IPS DF 6.9 (cell line): Measurements from ENCODE around the gene FAM177B.
"Not testable (repeated sequence)": the region's sequence is repeated elsewhere in the genome, so short reads cannot be mapped to it uniquely, and the experiment has no call there.

Experiments
- DNase-seq: peaks from one replicate; pipeline ENCODE4 v3.0.0-alpha.2; 2013; ENCODE audit warnings: low read depth, low spot score
- H3K27ac ChIP-seq: one replicate; pipeline ENCODE4 v1.5.1; 2013; ENCODE audit warnings: low read length, control low read depth
- H3K27me3 ChIP-seq: 2 replicates; pipeline ENCODE4 v1.6.1; 2013; ENCODE audit warnings: mild to moderate bottlenecking, low read length; ENCODE audit not compliant: control insufficient read depth, insufficient read depth
- H3K36me3 ChIP-seq: 2 replicates; pipeline ENCODE4 v1.6.1; 2013; ENCODE audit warnings: low read length; ENCODE audit not compliant: control insufficient read depth, insufficient read depth
- H3K4me1 ChIP-seq: 2 replicates; pipeline ENCODE4 v1.6.1; 2013; ENCODE audit warnings: low read length; ENCODE audit not compliant: control insufficient read depth, insufficient read depth
- H3K4me3 ChIP-seq: 2 replicates; pipeline ENCODE4 v1.5.1; 2013; ENCODE audit warnings: mild to moderate bottlenecking, low read length
- H3K9me3 ChIP-seq: 2 replicates; pipeline ENCODE4 v1.6.1; 2013; ENCODE audit warnings: low read length, inconsistent platforms; ENCODE audit not compliant: control insufficient read depth, insufficient read depth
- WGBS: extraction: QIAGEN DNeasy Blood & Tissue Kit; methylation state at CpG from one replicate; pipeline ENCODE4 v1.1.7; 2013; ENCODE audit warnings: mixed read lengths, missing lambda C conversion rate; ENCODE audit not compliant: insufficient read length, insufficient coverage; 5-methylcytosine and 5-hydroxymethylcytosine counted together

The FAM177B gene

DNA sequence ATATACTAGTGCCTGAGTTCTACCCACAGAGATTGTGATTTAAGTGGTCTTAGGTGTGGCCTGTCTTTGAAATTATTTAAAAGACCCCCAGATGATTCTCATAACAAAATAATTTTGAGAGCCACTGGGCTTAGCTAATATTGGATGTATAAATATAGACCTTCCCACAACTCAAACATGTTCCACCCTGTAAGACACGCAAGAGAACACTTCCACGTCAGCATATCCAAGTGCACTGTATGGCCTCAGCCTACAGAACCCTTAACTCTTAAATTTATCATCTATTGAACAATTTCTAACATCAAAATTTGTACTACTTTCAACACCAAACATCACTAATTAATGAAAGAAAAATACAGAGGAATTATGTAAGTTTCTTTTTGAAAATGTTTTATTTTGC lies 2.5 kb downstream of the FAM177B start:
- no peak for DNase-seq
- WGBS, result no CpG with 5 or more reads among the region's 2 CpGs
- Histone ChIP-seq H3K27me3 (no peaks in the 10 kb centered on the region), H3K4me3 (no peak overlapping the region), H3K4me1 (peaks cover 2% of the 10 kb centered on the region), H3K36me3 (no peaks in the 10 kb centered on the region), H3K9me3 (no peaks in the 10 kb centered on the region), H3K27ac (no peak overlapping the region)

DNA sequence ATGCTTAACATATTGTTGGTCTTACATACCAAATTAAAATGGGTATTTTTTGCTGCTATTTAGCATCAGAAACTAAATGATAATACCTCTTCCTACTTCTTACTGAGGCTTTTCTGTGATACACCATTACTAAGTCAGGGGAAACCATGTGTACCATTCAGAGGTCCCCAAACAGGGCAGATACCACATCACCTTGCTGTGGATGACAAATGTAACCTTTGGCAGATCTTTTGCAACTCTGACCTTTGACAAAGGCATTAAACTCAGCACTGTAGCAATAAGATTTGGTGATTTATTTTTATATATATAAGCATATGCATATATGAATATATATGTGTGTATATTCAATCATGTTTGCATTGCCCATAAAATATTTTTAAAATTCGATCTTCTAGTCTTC lies 2.9 kb downstream of the FAM177B start:
- Histone ChIP-seq H3K9me3 (no peaks in the 10 kb centered on the region), H3K27ac (no peak overlapping the region), H3K27me3 (no peaks in the 10 kb centered on the region), H3K4me1 (peaks cover 2% of the 10 kb centered on the region), H3K4me3 (no peak overlapping the region), H3K36me3 (no peaks in the 10 kb centered on the region)
- DNase-seq, result no peak
- WGBS, result no CpG with 5 or more reads among the region's 1 CpG

DNA sequence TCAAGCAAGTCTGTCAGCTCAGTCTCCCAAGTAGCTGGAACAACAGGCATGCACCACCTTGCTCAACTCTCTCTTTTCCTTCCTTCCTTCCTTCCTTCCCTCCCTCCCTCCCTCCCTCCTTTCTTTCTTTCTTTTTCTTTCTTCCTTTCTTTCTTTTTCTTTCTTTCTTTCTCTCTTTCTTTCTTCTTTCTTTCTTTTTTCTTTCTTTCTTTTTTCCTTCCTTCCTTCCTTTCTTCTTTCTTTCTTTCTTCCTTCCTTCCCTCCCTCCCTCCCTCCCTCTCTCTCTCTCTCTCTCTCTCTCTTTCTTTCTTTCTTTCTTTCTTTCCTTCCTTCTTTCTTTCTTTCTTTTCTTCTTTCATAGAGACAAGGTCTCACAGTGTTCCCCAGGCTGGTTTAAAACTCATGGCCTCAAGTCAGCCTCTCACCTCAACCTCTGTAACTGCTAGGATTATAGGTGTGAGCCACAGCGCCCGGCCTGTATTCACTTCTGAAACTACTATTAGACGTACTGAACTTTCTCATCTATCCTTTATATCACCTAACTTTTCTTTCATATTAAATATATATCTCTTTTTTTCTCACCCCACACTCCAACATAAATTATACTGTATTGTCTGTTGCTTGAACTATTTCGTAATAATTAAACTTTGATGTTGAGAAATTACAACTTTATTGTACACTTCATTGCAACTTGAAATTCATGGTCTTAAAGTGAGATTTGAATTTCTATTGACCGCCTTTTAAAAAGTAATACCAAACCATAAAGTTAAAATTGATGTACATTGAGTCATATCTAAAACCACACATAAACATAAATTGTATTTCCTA lies 4.8 kb downstream of the FAM177B start:
- not testable (repeated sequence) for H3K4me3 ChIP-seq, H3K27ac ChIP-seq, DNase-seq, H3K36me3 ChIP-seq, H3K4me1 ChIP-seq, H3K27me3 ChIP-seq, H3K9me3 ChIP-seq
- 100% methylated on average over 2 of the region's 5 CpGs for WGBS

DNA sequence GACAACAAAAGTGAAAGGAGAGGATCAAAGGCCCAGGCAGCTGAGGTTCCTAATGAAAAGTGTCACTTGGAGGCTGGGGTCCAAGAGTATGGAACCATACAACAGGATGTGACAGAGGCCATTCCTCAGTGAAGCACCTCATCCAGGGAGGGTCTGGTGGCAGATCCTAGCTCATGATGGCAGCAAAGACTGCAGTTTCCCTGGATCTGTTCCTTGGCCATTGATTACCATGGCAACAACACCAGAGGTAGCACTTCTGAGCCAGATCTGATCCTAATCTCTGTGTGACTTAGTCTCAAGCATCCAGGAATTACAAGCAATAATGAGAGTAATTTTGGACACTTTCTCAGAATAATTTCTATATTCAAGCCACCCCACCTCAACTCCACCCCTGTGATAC lies 12.9 kb downstream of the FAM177B start:
- H3K27me3 ChIP-seq, result no peaks in the 10 kb centered on the region
- no peaks in the 10 kb centered on the region for H3K36me3 ChIP-seq
- no peak overlapping the region for H3K4me3 ChIP-seq
- no peaks in the 10 kb centered on the region for H3K4me1 ChIP-seq
- no peak for DNase-seq
- no peak overlapping the region for H3K27ac ChIP-seq
- no peaks in the 10 kb centered on the region for H3K9me3 ChIP-seq

DNA sequence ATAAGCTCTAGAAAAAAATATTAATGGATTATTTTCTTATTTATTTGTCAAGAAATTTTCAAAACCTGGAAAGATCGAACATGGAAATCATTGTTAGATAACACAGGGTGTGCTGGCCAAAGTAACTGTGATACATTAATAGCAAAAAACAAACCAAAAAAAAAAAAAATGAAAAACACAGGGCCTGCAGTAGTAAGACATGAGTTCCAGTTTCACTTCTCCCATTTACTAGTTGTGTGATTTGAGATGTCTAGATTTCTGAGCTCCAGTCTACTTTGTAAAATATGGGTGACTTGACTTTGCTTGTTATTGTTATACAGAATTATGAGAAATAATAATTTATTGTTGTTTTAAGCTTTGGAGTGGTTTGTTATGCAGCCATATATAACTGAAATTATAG lies 13.6 kb downstream of the FAM177B start:
- Histone ChIP-seq H3K27ac (no peak overlapping the region), H3K4me3 (no peak overlapping the region), H3K9me3 (no peaks in the 10 kb centered on the region), H3K27me3 (no peaks in the 10 kb centered on the region), H3K4me1 (no peaks in the 10 kb centered on the region), H3K36me3 (no peaks in the 10 kb centered on the region)
- DNase-seq, result no peak
- no CpG with 5 or more reads among the region's 1 CpG for WGBS

DNA sequence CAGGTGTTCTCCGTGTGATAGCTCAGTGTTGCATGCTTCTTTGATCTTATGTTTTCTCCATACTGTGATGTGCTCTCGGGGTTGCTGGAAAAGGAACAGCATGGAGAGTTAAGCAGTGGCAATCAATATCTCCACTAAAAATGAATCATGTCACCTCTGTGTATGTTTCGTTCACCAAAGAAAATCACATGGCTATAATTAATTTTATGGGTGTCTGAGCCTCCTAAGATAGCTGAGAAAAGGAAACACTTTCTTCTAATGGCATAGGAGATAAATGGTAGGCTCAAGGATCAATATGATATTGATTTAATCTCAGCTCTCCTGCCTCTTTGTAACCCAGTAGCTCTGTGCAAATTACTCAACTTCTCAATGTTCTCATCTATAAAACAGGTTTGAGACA lies 14.3 kb downstream of the FAM177B start:
- no peak overlapping the region for H3K27ac ChIP-seq
- no peaks in the 10 kb centered on the region for H3K36me3 ChIP-seq
- no peaks in the 10 kb centered on the region for H3K9me3 ChIP-seq
- DNase-seq, result no peak
- no peaks in the 10 kb centered on the region for H3K4me1 ChIP-seq
- no peaks in the 10 kb centered on the region for H3K27me3 ChIP-seq
- no peak overlapping the region for H3K4me3 ChIP-seq
- WGBS, result no CpG with 5 or more reads among the region's 3 CpGs

DNA sequence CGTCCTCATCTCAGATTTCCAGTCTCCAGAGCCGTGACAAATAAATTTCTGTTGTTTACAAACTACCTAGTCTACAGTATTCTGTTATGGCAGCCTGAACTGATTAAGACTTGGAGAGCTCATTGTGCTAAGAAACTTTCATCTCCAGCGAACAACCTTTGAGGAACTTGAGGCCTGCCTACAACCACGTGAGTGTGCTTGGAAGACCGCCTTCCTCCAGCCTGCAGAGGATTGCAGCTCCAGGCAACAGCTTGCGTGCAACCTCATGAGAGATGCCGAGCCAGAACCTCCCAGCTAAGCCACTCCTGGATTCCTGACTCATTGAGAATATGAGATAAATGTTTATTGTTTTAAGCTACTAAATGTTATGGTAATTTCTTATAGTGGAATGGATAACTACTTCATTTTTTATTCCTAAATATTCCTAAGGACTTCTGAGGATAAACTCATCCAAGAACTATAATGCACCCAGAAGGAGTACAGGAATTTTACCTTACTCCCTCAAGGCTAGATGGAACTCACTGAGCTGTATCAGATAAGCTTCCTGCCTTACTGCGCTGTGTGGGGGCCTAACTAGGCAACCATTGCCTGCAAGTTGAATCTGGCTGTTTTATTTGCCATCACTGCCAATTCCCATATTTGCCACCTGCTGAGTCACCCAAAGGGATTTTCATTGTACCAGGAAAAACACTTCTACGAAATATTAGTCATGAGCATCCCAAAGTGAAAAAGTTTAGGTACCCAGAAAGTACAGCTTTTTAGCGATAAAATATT lies 17.6 kb downstream of the FAM177B start:
- Histone ChIP-seq H3K27me3 (no peaks in the 10 kb centered on the region), H3K4me3 (no peak overlapping the region), H3K4me1 (no peaks in the 10 kb centered on the region), H3K36me3 (no peaks in the 10 kb centered on the region), H3K27ac (no peak overlapping the region), H3K9me3 (no peaks in the 10 kb centered on the region)
- no peak for DNase-seq
- WGBS, result no CpG with 5 or more reads among the region's 10 CpGs

DNA sequence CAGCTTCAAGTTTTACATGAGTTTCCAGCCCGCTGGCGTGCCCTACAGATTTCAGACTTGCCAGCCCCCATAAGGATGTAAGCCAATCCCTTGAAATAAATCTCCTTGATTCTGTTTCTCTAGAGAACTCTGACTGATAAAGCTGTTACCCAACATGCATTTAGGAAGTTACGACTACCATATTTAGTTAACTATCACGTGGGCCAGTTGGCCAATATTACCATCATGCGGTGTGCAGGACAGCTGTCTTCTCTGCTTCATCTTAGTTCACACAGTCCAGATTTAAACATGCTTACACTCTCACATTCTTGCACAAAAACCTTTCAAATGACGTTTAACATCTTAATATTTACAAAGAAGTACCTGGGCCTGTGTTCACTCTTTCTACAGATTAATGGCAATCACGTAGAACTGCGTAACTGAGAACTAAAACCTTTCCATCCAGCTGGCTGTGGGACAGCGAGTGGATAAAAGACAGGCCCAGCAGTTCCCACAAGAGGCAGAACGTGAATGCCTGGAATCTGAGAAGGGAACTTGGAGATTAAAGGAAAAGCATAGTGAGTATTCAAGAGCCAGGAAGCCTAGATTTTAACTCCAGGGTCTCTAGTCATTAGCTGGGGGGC lies 20.8 kb downstream of the FAM177B start:
- H3K27ac ChIP-seq, result no peak overlapping the region
- no peak overlapping the region for H3K4me3 ChIP-seq
- no peaks in the 10 kb centered on the region for H3K27me3 ChIP-seq
- H3K4me1 ChIP-seq, result no peaks in the 10 kb centered on the region
- DNase-seq, result no peak
- WGBS, result no CpG with 5 or more reads among the region's 10 CpGs
- no peaks in the 10 kb centered on the region for H3K36me3 ChIP-seq
- no peaks in the 10 kb centered on the region for H3K9me3 ChIP-seq

DNA sequence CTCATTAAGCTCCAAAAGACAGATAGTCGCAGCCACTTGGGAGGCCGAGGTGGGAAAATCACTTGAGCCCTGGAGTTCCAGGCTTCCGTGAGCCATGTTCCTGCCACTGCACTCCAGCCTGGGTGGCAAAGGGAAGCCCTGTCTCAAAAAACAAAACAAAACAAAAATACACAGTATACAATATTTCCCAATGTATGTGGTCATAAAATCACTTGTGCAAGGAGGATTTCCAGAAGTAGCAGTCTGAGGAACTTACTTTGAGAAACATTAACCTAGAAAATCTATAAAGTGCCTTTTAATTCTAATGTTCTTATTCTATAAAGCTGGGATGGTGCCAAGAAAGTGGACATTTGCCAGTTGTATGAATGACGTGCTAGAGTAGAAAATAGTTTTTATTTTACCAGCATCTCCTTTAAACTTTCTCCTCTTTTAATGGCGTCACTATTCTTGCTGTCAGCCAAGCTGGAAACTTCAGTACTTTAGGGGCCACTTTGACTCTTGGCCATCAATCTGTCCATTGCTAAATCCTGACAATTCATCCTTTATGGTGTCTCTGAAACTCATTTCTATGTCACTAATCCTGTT lies 22.5 kb downstream of the FAM177B start:
- H3K4me1 ChIP-seq, result no peaks in the 10 kb centered on the region
- no CpG with 5 or more reads among the region's 5 CpGs for WGBS
- no peaks in the 10 kb centered on the region for H3K9me3 ChIP-seq
- H3K27me3 ChIP-seq, result no peaks in the 10 kb centered on the region
- H3K4me3 ChIP-seq, result no peak overlapping the region
- H3K36me3 ChIP-seq, result no peaks in the 10 kb centered on the region
- H3K27ac ChIP-seq, result no peak overlapping the region
- no peak for DNase-seq

DNA sequence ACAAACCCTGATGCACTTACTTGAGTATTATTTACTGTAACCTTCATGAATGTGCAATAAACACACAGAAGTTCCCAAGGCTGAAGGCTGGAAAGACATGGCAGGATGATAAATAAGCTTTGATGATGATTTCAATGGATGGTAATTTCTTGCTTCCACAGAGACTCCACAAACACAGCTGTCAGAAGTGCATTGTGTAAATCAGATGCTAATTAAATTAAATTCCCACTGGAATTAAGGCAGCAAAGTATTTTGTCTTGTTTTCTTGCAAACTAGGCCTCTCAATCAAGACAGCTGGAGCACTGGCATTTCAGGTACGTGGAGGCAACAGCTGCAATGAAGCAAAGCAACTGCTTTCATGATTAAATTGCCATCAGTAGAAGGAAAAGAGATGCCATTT lies 24.1 kb downstream of the FAM177B start:
- Histone ChIP-seq H3K36me3 (no peaks in the 10 kb centered on the region), H3K27me3 (no peaks in the 10 kb centered on the region), H3K4me1 (no peaks in the 10 kb centered on the region), H3K4me3 (no peak overlapping the region), H3K27ac (no peak overlapping the region), H3K9me3 (no peaks in the 10 kb centered on the region)
- WGBS, result no CpG with 5 or more reads among the region's 1 CpG
- DNase-seq, result no peak
